GM18505 (cell line): ENCODE data around the gene TCEAL4.
A peak's percentile ranks its signal among the peaks of the same experiment; 100 is the strongest.
"Not testable (repeated sequence)": the region's sequence is repeated elsewhere in the genome, so short reads cannot be mapped to it uniquely, and the experiment has no call there.

ENCODE experiments used
- ATAC-seq: cut with Tn5 transposase; IDR thresholded peaks from one replicate; pipeline ENCODE4 v1.9.1; 2021; ENCODE audit not compliant: unreplicated experiment
- POLR2A ChIP-seq: IDR thresholded peaks from 4 replicates; pipeline ENCODE4 v1.6.1; 2011; ENCODE audit warnings: borderline replicate concordance; ENCODE audit not compliant: insufficient read depth, insufficient read length; ENCODE audit errors: extremely low read depth

The TCEAL4 gene

GRCh38 chrX:103562801-103563200 lies 22.5 kb upstream of the TCEAL4 start:
- TF ChIP-seq POLR2A, result no peak
- ATAC-seq, result no peak

GRCh38 chrX:103565197-103565596 lies 20.1 kb upstream of the TCEAL4 start:
- no peak for TF ChIP-seq POLR2A
- ATAC-seq, result no peak

GRCh38 chrX:103565752-103566151 lies 19.6 kb upstream of the TCEAL4 start:
- TF ChIP-seq POLR2A, result no peak
- ATAC-seq, result no peak

DNA sequence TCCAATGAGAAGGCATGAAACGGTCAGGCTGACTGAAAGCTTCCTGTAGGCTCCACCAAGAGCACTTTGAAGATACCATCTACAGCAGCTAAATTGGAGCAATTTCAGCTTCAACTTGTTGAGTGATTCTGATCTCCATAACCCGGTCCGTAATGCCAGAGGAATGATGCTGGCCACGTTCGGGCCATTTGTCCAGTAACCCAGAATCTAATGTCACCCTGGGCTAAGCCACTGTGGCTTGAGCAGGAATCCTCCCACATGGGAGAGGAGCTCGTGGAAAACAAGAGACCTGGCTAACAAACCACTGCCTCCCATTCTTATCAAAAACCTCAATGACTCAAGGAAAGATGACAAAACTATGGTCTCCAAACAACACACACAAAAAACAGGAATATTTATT lies 14.2 kb upstream of the TCEAL4 start:
- no peak for ATAC-seq
- no peak for TF ChIP-seq POLR2A

GRCh38 chrX:103571726-103572125 lies 13.6 kb upstream of the TCEAL4 start:
- TF ChIP-seq POLR2A, result no peak
- no peak for ATAC-seq

- no peak for TF ChIP-seq POLR2A
- no peak for ATAC-seq
These were observed 12.1 kb upstream of the TCEAL4 start for GRCh38 chrX:103573202-103573601.

- ATAC-seq, result no peak
- TF ChIP-seq POLR2A, result no peak
These were observed 719 bp upstream of the TCEAL4 start for GRCh38 chrX:103584596-103584995.

DNA sequence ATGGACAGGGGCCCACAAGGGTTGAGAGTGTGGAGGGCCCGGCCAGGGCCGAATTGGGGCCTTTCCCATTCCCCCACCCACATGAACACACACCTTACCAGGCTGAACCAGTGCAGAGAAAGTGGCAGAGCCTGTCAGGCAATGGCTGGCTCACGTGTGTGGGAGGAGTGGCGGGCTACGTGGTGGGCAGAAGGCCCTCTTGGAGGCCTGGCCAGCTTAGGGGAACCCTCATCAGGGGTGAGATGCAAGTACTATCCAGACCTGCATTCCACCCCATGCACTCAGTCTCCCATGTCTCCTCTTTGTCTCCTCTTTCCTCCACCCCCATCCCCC lies 965 bp downstream of the TCEAL4 start:
- no peak for ATAC-seq

DNA sequence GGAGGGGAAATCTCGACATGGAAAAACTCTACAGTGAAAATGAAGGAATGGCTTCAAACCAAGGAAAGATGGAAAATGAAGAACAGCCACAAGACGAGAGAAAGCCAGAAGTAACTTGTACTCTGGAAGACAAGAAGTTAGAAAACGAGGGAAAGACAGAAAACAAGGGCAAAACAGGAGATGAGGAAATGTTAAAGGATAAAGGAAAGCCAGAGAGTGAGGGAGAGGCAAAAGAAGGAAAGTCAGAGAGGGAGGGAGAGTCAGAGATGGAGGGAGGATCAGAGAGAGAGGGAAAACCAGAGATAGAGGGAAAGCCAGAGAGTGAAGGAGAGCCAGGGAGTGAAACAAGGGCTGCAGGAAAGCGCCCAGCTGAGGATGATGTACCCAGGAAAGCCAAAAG lies 1.3 kb downstream of the TCEAL4 start:
- TF ChIP-seq POLR2A, result no peak
- no peak for ATAC-seq

More for the DNA sequence above, 965 bp downstream of the TCEAL4 start:
- TF ChIP-seq POLR2A, result no peak

DNA sequence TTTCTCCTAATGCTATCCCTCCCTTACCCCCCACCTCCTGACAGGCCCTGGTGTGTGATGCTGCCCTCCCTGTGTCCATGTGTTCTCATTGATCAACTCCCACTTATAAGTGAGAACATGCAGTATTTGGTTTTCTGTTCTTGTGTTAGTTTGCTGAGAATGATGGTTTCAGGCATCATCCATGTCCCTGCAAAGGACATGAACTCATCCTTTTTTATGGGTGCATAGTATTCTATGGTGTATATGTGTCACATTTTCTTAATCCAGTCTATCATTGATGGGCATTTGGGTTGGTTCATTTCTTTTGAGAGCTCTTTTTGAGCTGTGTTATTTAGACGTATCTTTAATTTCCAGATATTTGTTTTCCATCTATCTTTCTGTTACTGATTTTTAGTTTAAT lies 7.0 kb downstream of the TCEAL4 start:
- not testable (repeated sequence) for ATAC-seq

GRCh38 chrX:103595202-103595601 lies 9.9 kb downstream of the TCEAL4 start:
- ATAC-seq, result not testable (repeated sequence)

DNA sequence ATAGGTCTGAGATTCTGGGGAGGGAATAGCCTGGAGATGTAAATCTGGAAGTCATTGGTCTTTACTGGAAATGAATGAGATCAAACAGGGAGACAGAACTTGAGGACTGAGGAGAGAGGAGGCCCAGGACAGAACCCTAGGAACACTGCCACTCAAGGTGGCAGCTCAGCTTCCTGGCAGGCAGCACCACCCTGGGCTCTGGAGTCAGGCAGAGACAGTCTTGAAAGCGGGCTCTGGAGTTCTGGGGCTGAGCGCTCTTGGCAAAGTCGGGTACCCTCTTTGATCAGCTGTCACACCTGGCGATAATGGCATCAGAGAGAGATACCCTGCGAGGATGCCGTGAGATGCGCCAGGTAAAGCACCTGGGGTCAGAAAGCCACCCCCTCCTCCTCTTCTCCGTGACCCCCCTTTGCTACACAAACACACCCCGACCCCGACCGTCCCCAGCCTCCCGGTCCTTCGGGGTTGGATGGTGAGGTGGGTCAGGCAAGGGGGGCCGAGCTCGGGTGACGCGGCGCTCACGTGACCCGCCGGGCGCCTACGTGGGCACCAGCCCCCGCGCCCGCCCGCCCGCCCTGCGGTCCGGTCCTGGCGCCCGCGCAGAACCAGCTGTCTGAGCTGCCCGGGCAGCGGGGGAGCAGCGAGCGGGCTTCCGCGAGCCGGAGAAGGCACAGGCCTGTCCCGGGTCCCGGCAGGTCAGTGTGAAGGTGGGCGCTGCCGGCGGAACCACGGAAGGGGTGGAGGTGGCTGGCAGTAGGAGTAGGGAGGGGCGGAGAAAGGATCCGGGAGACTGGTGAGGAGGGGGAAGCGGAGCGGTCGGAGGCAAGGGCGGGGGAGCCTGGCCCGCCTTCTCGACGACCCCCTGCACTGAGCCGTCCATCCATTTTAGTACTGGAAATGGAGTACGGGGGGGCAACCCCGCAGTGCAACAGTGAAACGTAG lies 22.3 kb downstream of the TCEAL4 start, which contains the start of gene TCEAL3:
TSS of gene TCEAL3 (plus strand) at position 600 of the 942 bp plus-strand sequence. CDS start 1,102 bp downstream, outside the sequence.
- ATAC-seq, result peak; percentile 84
- TF ChIP-seq POLR2A, result no peak

- TF ChIP-seq POLR2A, result no peak
- no peak for ATAC-seq
These were observed 23.1 kb downstream of the TCEAL4 start for GRCh38 chrX:103608306-103608963.

GRCh38 chrX:103610282-103610681 lies 25.0 kb downstream of the TCEAL4 start:
- no peak for ATAC-seq
- no peak for TF ChIP-seq POLR2A
